H9 (cell line): ENCODE data around the gene IL3RA. TPM values are rescaled to one million over a fixed set of nuclear protein-coding genes. Genes with fewer than 3 reads are reported as not detected.
A peak's percentile ranks its signal among the peaks of the same experiment; 100 is the strongest.

Experiments
- DNase-seq: peaks from one replicate; pipeline ENCODE4 v3.0.0-alpha.2; 2017
- H2AFZ ChIP-seq: one replicate; pipeline ENCODE4 v1.6.1; 2013; ENCODE audit warnings: mild to moderate bottlenecking, low read length, control low read depth, moderate library complexity
- H2AK5ac ChIP-seq: 2 replicates; pipeline ENCODE4 v1.6.1; 2013; ENCODE audit warnings: low read length, control low read depth, mixed read lengths; ENCODE audit not compliant: insufficient read length
- H2BK120ac ChIP-seq: one replicate; pipeline ENCODE4 v1.6.1; 2013; ENCODE audit warnings: low read depth, mild to moderate bottlenecking, low read length, control low read depth, inconsistent platforms; ENCODE audit not compliant: poor library complexity, severe bottlenecking
- H2BK12ac ChIP-seq: 2 replicates; pipeline ENCODE4 v1.6.1; 2013; ENCODE audit warnings: low read length, control low read depth, mixed read lengths, low read depth; ENCODE audit not compliant: insufficient read length
- H2BK15ac ChIP-seq: 2 replicates; pipeline ENCODE4 v1.6.1; 2013; ENCODE audit warnings: low read depth, low read length, control low read depth
- H2BK20ac ChIP-seq: one replicate; pipeline ENCODE4 v1.6.1; 2013; ENCODE audit warnings: low read depth, mild to moderate bottlenecking, low read length, control low read depth, inconsistent platforms; ENCODE audit not compliant: poor library complexity, severe bottlenecking
- H2BK5ac ChIP-seq: 2 replicates; pipeline ENCODE4 v1.6.1; 2013; ENCODE audit warnings: low read length, control low read depth, mixed read lengths; ENCODE audit not compliant: insufficient read length
- H3K14ac ChIP-seq: 2 replicates; pipeline ENCODE4 v1.6.1; 2013; ENCODE audit warnings: low read length, control low read depth; ENCODE audit not compliant: insufficient read depth
- H3K18ac ChIP-seq: 2 replicates; pipeline ENCODE4 v1.6.1; 2013; ENCODE audit warnings: low read depth, mild to moderate bottlenecking, mixed read lengths, low read length, control low read depth; ENCODE audit not compliant: insufficient read length
- H3K23ac ChIP-seq: 2 replicates; pipeline ENCODE4 v1.6.1; 2013; ENCODE audit warnings: low read length, control low read depth, mixed read lengths, low read depth; ENCODE audit not compliant: insufficient read length
- H3K23me2 ChIP-seq: 2 replicates; pipeline ENCODE4 v1.6.1; 2013; ENCODE audit warnings: low read depth, mild to moderate bottlenecking, mixed read lengths, low read length, control low read depth; ENCODE audit not compliant: insufficient read length, poor library complexity, severe bottlenecking
- H3K27ac ChIP-seq: 2 replicates; pipeline ENCODE4 v1.5.1; 2013; ENCODE audit warnings: low read length, control low read depth, mixed read lengths, low read depth; ENCODE audit not compliant: insufficient read length
- H3K27me3 ChIP-seq: 2 replicates; pipeline ENCODE4 v1.6.1; 2013; ENCODE audit warnings: low read length, control low read depth, inconsistent platforms; ENCODE audit not compliant: insufficient read depth
- H3K4ac ChIP-seq: 2 replicates; pipeline ENCODE4 v1.6.1; 2013; ENCODE audit warnings: low read depth, mild to moderate bottlenecking, control low read depth, inconsistent platforms, low read length, moderate library complexity
- H3K4me1 ChIP-seq: 2 replicates; pipeline ENCODE4 v1.6.1; 2013; ENCODE audit warnings: low read length, control low read depth, inconsistent platforms; ENCODE audit not compliant: insufficient read depth
- H3K4me2 ChIP-seq: 2 replicates; pipeline ENCODE4 v1.6.1; 2013; ENCODE audit warnings: low read length, control low read depth, mixed read lengths; ENCODE audit not compliant: insufficient read length, insufficient read depth
- H3K56ac ChIP-seq: 2 replicates; pipeline ENCODE4 v1.6.1; 2013; ENCODE audit warnings: low read depth, mild to moderate bottlenecking, mixed read lengths, low read length, control low read depth; ENCODE audit not compliant: insufficient read length
- H3K79me1 ChIP-seq: 2 replicates; pipeline ENCODE4 v1.6.1; 2013; ENCODE audit warnings: low read depth, mild to moderate bottlenecking, moderate library complexity, low read length, control low read depth, inconsistent platforms; ENCODE audit not compliant: insufficient read depth, poor library complexity, severe bottlenecking
- H3K79me2 ChIP-seq: 2 replicates; pipeline ENCODE4 v1.6.1; 2013; ENCODE audit warnings: low read length, control low read depth, inconsistent platforms; ENCODE audit not compliant: insufficient read depth
- H3K9ac ChIP-seq: 2 replicates; pipeline ENCODE4 v1.6.1; 2013; ENCODE audit warnings: low read length, control low read depth, mixed read lengths; ENCODE audit not compliant: insufficient read length; ENCODE audit errors: extremely low read depth
- H3K9me3 ChIP-seq: one replicate; pipeline ENCODE4 v1.6.1; 2013; ENCODE audit warnings: low read depth, low read length, inconsistent platforms; ENCODE audit not compliant: control insufficient read depth
- H3T11ph ChIP-seq: one replicate; pipeline ENCODE4 v1.6.1; 2013; ENCODE audit warnings: mild to moderate bottlenecking, low read length, control low read depth, inconsistent platforms
- H4K20me1 ChIP-seq: one replicate; pipeline ENCODE4 v1.6.1; 2013; ENCODE audit not compliant: control insufficient read depth, insufficient read length, insufficient read depth
- H4K5ac ChIP-seq: 2 replicates; pipeline ENCODE4 v1.6.1; 2013; ENCODE audit warnings: low read depth, mild to moderate bottlenecking, mixed read lengths, low read length, control low read depth; ENCODE audit not compliant: insufficient read length
- H4K8ac ChIP-seq: replicated peaks from 2 replicates; pipeline ENCODE4 v1.6.1; 2013; ENCODE audit warnings: low read length, control low read depth, mixed read lengths, low read depth; ENCODE audit not compliant: insufficient read length
- H4K91ac ChIP-seq: 2 replicates; pipeline ENCODE4 v1.6.1; 2013; ENCODE audit warnings: low read depth, mild to moderate bottlenecking, moderate library complexity, mixed read lengths, low read length, control low read depth; ENCODE audit not compliant: insufficient read length
- H3K27ac Mint-ChIP-seq, 3 experiments: 2 replicates in 2 of 3; 3 replicates in 1 of 3; pipeline ENCODE4 v1.8.0; 2020 to 2021; ENCODE audit warnings: mixed read lengths in 3 of 3, mild to moderate bottlenecking in 1 of 3, moderate library complexity in 1 of 3
- H3K27me3 Mint-ChIP-seq: 2 replicates; pipeline ENCODE4 v1.8.0; 2021; ENCODE audit warnings: low read depth, mild to moderate bottlenecking, moderate library complexity, mixed read lengths
- H3K36me3 Mint-ChIP-seq, 3 experiments: 2 replicates in 2 of 3; 3 replicates in 1 of 3; pipeline ENCODE4 v1.8.0; 2020 to 2021; ENCODE audit warnings: low read depth in 3 of 3, mixed read lengths in 3 of 3; ENCODE audit not compliant: insufficient read depth in 1 of 3
- H3K4me1 Mint-ChIP-seq, 2 experiments: 2 replicates each; pipeline ENCODE4 v1.8.0; 2020; ENCODE audit warnings: mixed read lengths in 2 of 2
- H3K4me3 Mint-ChIP-seq, 2 experiments: 2 replicates in 1 of 2; 3 replicates in 1 of 2; pipeline ENCODE4 v1.8.0; 2020 to 2021; ENCODE audit warnings: mild to moderate bottlenecking in 2 of 2, mixed read lengths in 2 of 2, moderate library complexity in 1 of 2
- H3K9me3 Mint-ChIP-seq, 2 experiments: 2 replicates in 1 of 2; 3 replicates in 1 of 2; pipeline ENCODE4 v1.8.0; 2020; ENCODE audit warnings: mild to moderate bottlenecking in 2 of 2, mixed read lengths in 2 of 2, moderate library complexity in 1 of 2
- CTCF ChIP-seq: fragments of 200-600 bp; sonication (generic); conservative IDR thresholded peaks from 3 replicates; pipeline ENCODE4 v1.8.0; 2021; ENCODE audit warnings: antibody characterized with exemption, mild to moderate bottlenecking
- WGBS: extraction: QIAGEN DNeasy Blood & Tissue Kit; methylation state at CpG from one replicate; pipeline ENCODE4 v1.1.7; 2013; ENCODE audit warnings: missing lambda C conversion rate, low lambda C conversion rate, mixed read lengths; ENCODE audit not compliant: insufficient read length; ENCODE audit errors: extremely low coverage; 5-methylcytosine and 5-hydroxymethylcytosine counted together
- total RNA-seq: library from RNA; stranded (reverse); gene quantifications from 2 replicates; pipeline ENCODE4 v1.2.1, GENCODE V29; 2021

Gene IL3RA
- total RNA-seq, 1 experiment from 2014 or later, result 0.24 TPM

- Histone ChIP-seq H3K79me2 (no peaks in the 10 kb centered on the region), H3K23ac (no peak overlapping the region), H2BK12ac (no peak overlapping the region), H3K56ac (no peak overlapping the region), H2AFZ (no peak overlapping the region), H4K91ac (no peak overlapping the region), H3K4me1 (no peaks in the 10 kb centered on the region; the same call in 1 of the 2 replicates), H3K27me3 (no peaks in the 10 kb centered on the region), H2BK5ac (no peak overlapping the region), H3K79me1 (peaks cover under 1% of the 10 kb centered on the region), H4K5ac (no peak overlapping the region), H3K4me2 (no peak overlapping the region), H2BK20ac (no peak overlapping the region), H3K9ac (no peak overlapping the region), H4K8ac (no peak overlapping the region), H3K14ac (no peak overlapping the region), H2BK15ac (no peak overlapping the region), H3T11ph (no peak overlapping the region), H2BK120ac (no peak overlapping the region), H2AK5ac (no peak overlapping the region), H3K9me3 (no peaks in the 10 kb centered on the region), H3K18ac (no peak overlapping the region), H3K4ac (no peak overlapping the region), H3K23me2 (no peaks in the 10 kb centered on the region), H3K27ac (no peak overlapping the region), H4K20me1 (peaks cover 2% of the 10 kb centered on the region)
- no peaks in the 10 kb centered on the region for H3K27me3 Mint-ChIP-seq
- H3K4me1 Mint-ChIP-seq, result peaks cover 2 to 6% of the 10 kb centered on the region in 2 experiments; a peak in 2 of 4 replicates
- no peak for TF ChIP-seq CTCF
- H3K27ac Mint-ChIP-seq, result no peak overlapping the region; a peak in 2 of 7 replicates
- DNase-seq, result peak; percentile 97
- peaks cover 12 to 49% (median 17%) of the 10 kb centered on the region in 3 experiments for H3K36me3 Mint-ChIP-seq
- no peak overlapping the region for H3K4me3 Mint-ChIP-seq
- no peaks in the 10 kb centered on the region for H3K9me3 Mint-ChIP-seq
- WGBS, result no CpG with 5 or more reads among the region's 27 CpGs
These were observed 64.3 kb downstream of the IL3RA start for GRCh38 chrX:1400742-1401471.
